Natural killer cell treated with Interleukin-12 subunit alpha and Interleukin-12 subunit beta and Interleukin-15 and Interleukin-18, amount 100 ng/mL, for 72 hours (primary cell): ENCODE measurements around the gene OGFR. TPM values are rescaled to one million over a fixed set of nuclear protein-coding genes. Genes with fewer than 3 reads are reported as not detected.

Experiments
- ATAC-seq, 2 donors: fragments of 150-1000 bp; cut with Tn5 transposase in 1 of 2; sonication (Bioruptor Pico), chemical (Tn5 transposase) in 1 of 2; 2 replicates each; pipeline ENCODE4 v1.10.0; 2021
- DNase-seq: peaks from one replicate; pipeline ENCODE4 v3.0.0; 2022; ENCODE audit warnings: low spot score
- H3K27ac Mint-ChIP-seq, 2 donors: 1 replicate in 1 of 2; 2 replicates in 1 of 2; pipeline ENCODE4 v1.8.0; 2022; ENCODE audit warnings: mixed read lengths in 2 of 2, mild to moderate bottlenecking in 1 of 2, moderate library complexity in 1 of 2
- H3K27me3 Mint-ChIP-seq, 2 donors: 1 replicate in 1 of 2; 2 replicates in 1 of 2; pipeline ENCODE4 v1.8.0; 2022; ENCODE audit warnings: mixed read lengths in 2 of 2
- H3K36me3 Mint-ChIP-seq: one replicate; pipeline ENCODE4 v1.8.0; 2022; ENCODE audit warnings: mixed read lengths
- H3K4me1 Mint-ChIP-seq, 2 donors: 1 replicate in 1 of 2; 2 replicates in 1 of 2; pipeline ENCODE4 v1.8.0; 2022; ENCODE audit warnings: low read depth in 2 of 2, mixed read lengths in 2 of 2, mild to moderate bottlenecking in 1 of 2
- H3K4me3 Mint-ChIP-seq: one replicate; pipeline ENCODE4 v1.8.0; 2022; ENCODE audit warnings: mixed read lengths
- H3K9me3 Mint-ChIP-seq: 2 replicates; pipeline ENCODE4 v1.8.0; 2022; ENCODE audit warnings: mixed read lengths
- total RNA-seq, 2 donors: library from RNA; stranded (reverse); gene quantifications; one replicate each; pipeline ENCODE4 v1.2.3, GENCODE V29; 2022

Gene OGFR
- total RNA-seq, 2 donors from 2014 or later: 75.9 to 88.7 TPM

GRCh38 chr20:62829231-62830230, 24.9 kb downstream of the OGFR start:
- no peaks in the 10 kb centered on the region for H3K9me3 Mint-ChIP-seq
- H3K4me3 Mint-ChIP-seq: no peak overlapping the region
- H3K36me3 Mint-ChIP-seq: no peaks in the 10 kb centered on the region
- no peaks in the 10 kb centered on the region for H3K27me3 Mint-ChIP-seq
- no peak for DNase-seq
- H3K4me1 Mint-ChIP-seq: no peaks in the 10 kb centered on the region
- ATAC-seq: no peak
- no peak overlapping the region for H3K27ac Mint-ChIP-seq

GRCh38 chr20:62830251-62830650, 25.6 kb downstream of the OGFR start:
- no peak overlapping the region for H3K4me3 Mint-ChIP-seq
- no peak for DNase-seq

GRCh38 chr20:62830821-62831220, 26.2 kb downstream of the OGFR start:
- ATAC-seq: no peak
- peaks cover 0 to 3% of the 10 kb centered on the region in 2 donors for H3K27me3 Mint-ChIP-seq
- no peaks in the 10 kb centered on the region for H3K4me1 Mint-ChIP-seq
- H3K9me3 Mint-ChIP-seq: no peaks in the 10 kb centered on the region
- H3K4me3 Mint-ChIP-seq: no peak overlapping the region
- no peak overlapping the region for H3K27ac Mint-ChIP-seq
- DNase-seq: no peak
- H3K36me3 Mint-ChIP-seq: no peaks in the 10 kb centered on the region

More at GRCh38 chr20:62830251-62830650, 25.6 kb downstream of the OGFR start:
- Mint-ChIP-seq H3K27ac (no peak overlapping the region), H3K4me1 (no peaks in the 10 kb centered on the region), H3K27me3 (no peaks in the 10 kb centered on the region), H3K9me3 (no peaks in the 10 kb centered on the region), H3K36me3 (no peaks in the 10 kb centered on the region)
- no peak for ATAC-seq

GRCh38 chr20:62831361-62831788, 26.7 kb downstream of the OGFR start:
- DNase-seq (no peak), ATAC-seq (no peak)
- H3K9me3 Mint-ChIP-seq: no peaks in the 10 kb centered on the region
- H3K27me3 Mint-ChIP-seq: peaks cover 0 to 3% of the 10 kb centered on the region in 2 donors
- H3K4me1 Mint-ChIP-seq: no peaks in the 10 kb centered on the region
- no peaks in the 10 kb centered on the region for H3K36me3 Mint-ChIP-seq
- no peak overlapping the region for H3K4me3 Mint-ChIP-seq
- H3K27ac Mint-ChIP-seq: no peak overlapping the region

GRCh38 chr20:62831854-62832211, 27.2 kb downstream of the OGFR start:
- Mint-ChIP-seq H3K27ac (no peak overlapping the region), H3K9me3 (no peaks in the 10 kb centered on the region), H3K4me3 (no peak overlapping the region), H3K27me3 (peaks cover 0 to 3% of the 10 kb centered on the region in 2 donors), H3K36me3 (no peaks in the 10 kb centered on the region), H3K4me1 (no peaks in the 10 kb centered on the region)
- no peak for DNase-seq
- ATAC-seq: no peak

GRCh38 chr20:62832212-62832922, 27.7 kb downstream of the OGFR start:
- Mint-ChIP-seq H3K4me3 (no peak overlapping the region), H3K27me3 (peaks cover 0 to 3% of the 10 kb centered on the region in 2 donors)
- DNase-seq: no peak

GRCh38 chr20:62832951-62833391, 28.3 kb downstream of the OGFR start:
- Mint-ChIP-seq H3K36me3 (no peaks in the 10 kb centered on the region), H3K27me3 (peaks cover 0 to 3% of the 10 kb centered on the region in 2 donors), H3K4me3 (no peak overlapping the region), H3K27ac (no peak overlapping the region), H3K4me1 (no peaks in the 10 kb centered on the region), H3K9me3 (no peaks in the 10 kb centered on the region)
- DNase-seq (no peak), ATAC-seq (no peak)

More at GRCh38 chr20:62832212-62832922, 27.7 kb downstream of the OGFR start:
- Mint-ChIP-seq H3K27ac (no peak overlapping the region), H3K9me3 (no peaks in the 10 kb centered on the region), H3K4me1 (no peaks in the 10 kb centered on the region), H3K36me3 (no peaks in the 10 kb centered on the region)
- peak in 1 of 2 donors; percentile 14 for ATAC-seq

- Mint-ChIP-seq H3K36me3 (no peaks in the 10 kb centered on the region), H3K4me1 (no peaks in the 10 kb centered on the region), H3K9me3 (no peaks in the 10 kb centered on the region), H3K27ac (no peak overlapping the region), H3K27me3 (peaks cover 0 to 3% of the 10 kb centered on the region in 2 donors), H3K4me3 (no peak overlapping the region)
- DNase-seq (no peak), ATAC-seq (no peak)
Measured at GRCh38 chr20:62834967-62835730, 30.5 kb downstream of the OGFR start.

GRCh38 chr20:62835931-62836861, 31.6 kb downstream of the OGFR start:
- Mint-ChIP-seq H3K9me3 (no peaks in the 10 kb centered on the region), H3K4me1 (no peaks in the 10 kb centered on the region), H3K27ac (no peak overlapping the region), H3K4me3 (no peak overlapping the region), H3K36me3 (no peaks in the 10 kb centered on the region), H3K27me3 (peaks cover 0 to 3% of the 10 kb centered on the region in 2 donors)
- DNase-seq (no peak), ATAC-seq (no peak)

GRCh38 chr20:62836967-62837490, 32.4 kb downstream of the OGFR start:
- peaks cover 0 to 3% of the 10 kb centered on the region in 2 donors for H3K27me3 Mint-ChIP-seq
- no peaks in the 10 kb centered on the region for H3K36me3 Mint-ChIP-seq
- no peaks in the 10 kb centered on the region for H3K9me3 Mint-ChIP-seq
- H3K27ac Mint-ChIP-seq: no peak overlapping the region
- H3K4me3 Mint-ChIP-seq: no peak overlapping the region
- H3K4me1 Mint-ChIP-seq: no peaks in the 10 kb centered on the region
- ATAC-seq: no peak
- no peak for DNase-seq

- no peaks in the 10 kb centered on the region for H3K36me3 Mint-ChIP-seq
- no peak for ATAC-seq
- no peak overlapping the region for H3K4me3 Mint-ChIP-seq
- H3K4me1 Mint-ChIP-seq: no peaks in the 10 kb centered on the region
- H3K27me3 Mint-ChIP-seq: peaks cover 0 to 3% of the 10 kb centered on the region in 2 donors
- no peaks in the 10 kb centered on the region for H3K9me3 Mint-ChIP-seq
- DNase-seq: no peak
- no peak overlapping the region for H3K27ac Mint-ChIP-seq
Measured at GRCh38 chr20:62837790-62838127, 33.1 kb downstream of the OGFR start.

- H3K27me3 Mint-ChIP-seq: peaks cover 0 to 3% of the 10 kb centered on the region in 2 donors
- no peak overlapping the region for H3K27ac Mint-ChIP-seq
- H3K36me3 Mint-ChIP-seq: no peaks in the 10 kb centered on the region
- no peaks in the 10 kb centered on the region for H3K4me1 Mint-ChIP-seq
- ATAC-seq: peak in 1 of 2 donors; percentile 57
- no peak overlapping the region for H3K4me3 Mint-ChIP-seq
- no peak for DNase-seq
- no peaks in the 10 kb centered on the region for H3K9me3 Mint-ChIP-seq
Measured at GRCh38 chr20:62838128-62838891, 33.7 kb downstream of the OGFR start.
